Thoracic aorta (tissue), 2 donors: ENCODE results near the gene PAN3. TPM values are rescaled to one million over a fixed set of nuclear protein-coding genes. Genes with fewer than 3 reads are reported as not detected.

Experiments used
- ATAC-seq: fragments of 150-250 bp; one replicate; pipeline ENCODE4 v1.8.0; 2017; ENCODE audit warnings: low read depth; ENCODE audit not compliant: insufficient number of reproducible peaks, low FRiP score
- DNase-seq: peaks from one replicate; pipeline ENCODE4 v3.0.0-alpha.2; 2020; ENCODE audit warnings: low spot score
- H3K27ac ChIP-seq, 2 donors: fragments of 200-600 bp; sonication (generic); 1 replicate in 1 of 2; 2 replicates in 1 of 2; pipeline ENCODE4 v1.5.1; 2016; ENCODE audit warnings: mild to moderate bottlenecking in 2 of 2, moderate library complexity in 2 of 2
- H3K27me3 ChIP-seq: fragments of 200-600 bp; sonication (generic); replicated peaks from 2 replicates; pipeline ENCODE4 v1.6.0; 2016; ENCODE audit warnings: mild to moderate bottlenecking; ENCODE audit not compliant: insufficient read depth
- H3K36me3 ChIP-seq: fragments of 200-600 bp; sonication (generic); one replicate; pipeline ENCODE4 v1.5.1; 2016
- H3K4me1 ChIP-seq, 2 donors: fragments of 200-600 bp; sonication (generic); 1 replicate in 1 of 2; 2 replicates in 1 of 2; pipeline versions ENCODE4 v1.5.1 to v1.6.0; 2016; ENCODE audit warnings: low read depth in 2 of 2, mild to moderate bottlenecking in 1 of 2; ENCODE audit not compliant: control insufficient read depth in 1 of 2
- H3K4me3 ChIP-seq: fragments of 200-600 bp; sonication (generic); 2 replicates; pipeline ENCODE4 v1.5.1; 2016; ENCODE audit warnings: mild to moderate bottlenecking
- H3K9me3 ChIP-seq: fragments of 200-600 bp; sonication (generic); 2 replicates; pipeline ENCODE4 v1.5.1; 2016
- total RNA-seq, 2 donors: library from RNA; depleted of rRNA; stranded (reverse); fragments of >200 nt; gene quantifications; one replicate each; pipeline versions ENCODE4 v1.1.0 to v1.2.3, GENCODE V29; 2016
- TF ChIP-seq, protein P1 (sequence below): fragments of 200-600 bp; sonication (generic); IDR thresholded peaks from one replicate; pipeline ENCODE4 v1.5.1; 2019; ENCODE audit warnings: antibody characterized with exemption

PAN3 gene
- total RNA-seq, 2 donors from 2014 or later = 33.3 to 45.3 TPM

DNA sequence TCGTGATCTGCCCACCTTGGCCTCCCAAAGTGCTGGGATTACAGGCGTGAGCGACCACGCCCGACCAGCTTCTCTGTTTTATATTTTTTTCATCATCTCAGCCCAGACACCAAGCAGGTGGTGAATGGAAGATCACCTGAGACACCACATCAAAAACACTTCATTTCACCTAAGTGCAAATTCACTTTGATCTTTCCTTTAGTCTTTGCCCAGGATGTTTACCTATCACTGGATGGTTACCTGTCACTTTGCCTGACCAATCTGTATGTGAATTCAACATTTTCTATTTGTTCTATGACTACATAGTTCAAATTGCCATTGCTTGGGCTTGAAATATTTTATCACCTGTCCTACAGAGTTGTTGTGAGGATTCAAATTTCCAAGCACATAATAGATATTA is 65.7 kb downstream of the PAN3 start:
- H3K36me3 ChIP-seq = no peaks in the 10 kb centered on the region
- H3K27ac ChIP-seq = no peak overlapping the region
- no peak overlapping the region for H3K4me3 ChIP-seq
- ATAC-seq (no peak), DNase-seq (no peak)
- no peaks in the 10 kb centered on the region for H3K27me3 ChIP-seq
- TF ChIP-seq, protein P1, sequence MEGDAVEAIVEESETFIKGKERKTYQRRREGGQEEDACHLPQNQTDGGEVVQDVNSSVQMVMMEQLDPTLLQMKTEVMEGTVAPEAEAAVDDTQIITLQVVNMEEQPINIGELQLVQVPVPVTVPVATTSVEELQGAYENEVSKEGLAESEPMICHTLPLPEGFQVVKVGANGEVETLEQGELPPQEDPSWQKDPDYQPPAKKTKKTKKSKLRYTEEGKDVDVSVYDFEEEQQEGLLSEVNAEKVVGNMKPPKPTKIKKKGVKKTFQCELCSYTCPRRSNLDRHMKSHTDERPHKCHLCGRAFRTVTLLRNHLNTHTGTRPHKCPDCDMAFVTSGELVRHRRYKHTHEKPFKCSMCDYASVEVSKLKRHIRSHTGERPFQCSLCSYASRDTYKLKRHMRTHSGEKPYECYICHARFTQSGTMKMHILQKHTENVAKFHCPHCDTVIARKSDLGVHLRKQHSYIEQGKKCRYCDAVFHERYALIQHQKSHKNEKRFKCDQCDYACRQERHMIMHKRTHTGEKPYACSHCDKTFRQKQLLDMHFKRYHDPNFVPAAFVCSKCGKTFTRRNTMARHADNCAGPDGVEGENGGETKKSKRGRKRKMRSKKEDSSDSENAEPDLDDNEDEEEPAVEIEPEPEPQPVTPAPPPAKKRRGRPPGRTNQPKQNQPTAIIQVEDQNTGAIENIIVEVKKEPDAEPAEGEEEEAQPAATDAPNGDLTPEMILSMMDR = no peak
- no peaks in the 10 kb centered on the region for H3K9me3 ChIP-seq
- no peaks in the 10 kb centered on the region for H3K4me1 ChIP-seq

DNA sequence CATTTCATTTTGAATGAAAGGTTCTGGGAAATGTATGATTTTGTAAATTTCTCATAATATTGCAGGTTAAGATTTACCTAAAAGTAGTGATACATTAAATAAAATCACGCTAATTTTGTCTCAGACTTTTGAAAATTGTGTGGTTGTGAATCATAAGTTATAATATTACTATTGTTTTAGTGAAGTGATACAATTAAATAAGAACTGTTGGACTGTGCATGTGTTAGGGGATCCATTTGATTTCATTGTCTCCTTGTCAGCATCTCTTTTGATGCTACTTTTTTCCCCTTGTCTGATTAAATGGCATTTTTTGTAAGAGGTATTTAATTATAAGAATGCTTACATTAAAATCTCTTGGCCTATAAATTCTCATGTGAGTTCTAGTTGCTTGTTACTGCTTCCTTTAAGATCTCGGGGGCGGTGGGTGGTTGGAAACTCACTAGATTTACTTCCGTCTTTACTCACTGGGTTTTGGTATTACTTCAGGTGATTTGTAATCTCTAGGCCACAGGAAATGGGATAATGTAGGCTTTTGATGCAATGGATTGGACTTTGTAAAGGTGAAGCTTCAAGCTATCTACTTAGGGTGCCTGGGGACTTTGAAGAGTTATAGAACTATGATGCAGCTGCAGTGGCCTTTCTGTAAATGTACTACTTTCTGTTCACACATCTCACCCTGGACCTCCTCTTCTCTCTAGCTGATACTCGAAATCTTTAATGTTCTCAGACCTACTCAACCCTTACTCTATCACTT is 66.5 kb downstream of the PAN3 start:
- H3K36me3 ChIP-seq = no peaks in the 10 kb centered on the region
- TF ChIP-seq, protein P1 = no peak
- H3K9me3 ChIP-seq = no peaks in the 10 kb centered on the region
- H3K27me3 ChIP-seq = no peaks in the 10 kb centered on the region
- H3K4me1 ChIP-seq = no peaks in the 10 kb centered on the region
- no peak overlapping the region for H3K27ac ChIP-seq
- ATAC-seq = no peak
- no peak overlapping the region for H3K4me3 ChIP-seq
- no peak for DNase-seq

DNA sequence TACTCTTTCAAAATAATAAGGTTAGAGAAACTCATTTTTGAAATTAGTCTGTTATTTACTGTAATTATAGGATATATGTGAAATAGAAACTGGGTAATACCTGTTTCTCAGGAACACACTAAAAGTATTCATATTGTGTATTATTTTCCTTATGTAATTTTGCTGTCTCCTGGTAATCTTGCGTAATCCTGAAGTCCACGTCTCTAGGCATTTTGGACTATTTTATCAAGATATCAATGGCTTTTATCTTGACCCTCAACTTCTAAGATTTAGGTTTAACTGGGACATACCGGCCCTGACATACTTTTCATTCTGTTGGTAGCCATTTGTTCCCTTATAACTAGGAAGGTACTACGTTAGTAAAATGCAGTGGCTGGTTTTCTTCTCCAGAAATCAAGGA is 80.3 kb downstream of the PAN3 start:
- Histone ChIP-seq H3K36me3 (no peaks in the 10 kb centered on the region), H3K4me3 (no peak overlapping the region), H3K27me3 (no peaks in the 10 kb centered on the region), H3K4me1 (no peaks in the 10 kb centered on the region), H3K27ac (no peak overlapping the region), H3K9me3 (no peaks in the 10 kb centered on the region)
- ATAC-seq = no peak
- no peak for DNase-seq
- TF ChIP-seq, protein P1 = no peak

DNA sequence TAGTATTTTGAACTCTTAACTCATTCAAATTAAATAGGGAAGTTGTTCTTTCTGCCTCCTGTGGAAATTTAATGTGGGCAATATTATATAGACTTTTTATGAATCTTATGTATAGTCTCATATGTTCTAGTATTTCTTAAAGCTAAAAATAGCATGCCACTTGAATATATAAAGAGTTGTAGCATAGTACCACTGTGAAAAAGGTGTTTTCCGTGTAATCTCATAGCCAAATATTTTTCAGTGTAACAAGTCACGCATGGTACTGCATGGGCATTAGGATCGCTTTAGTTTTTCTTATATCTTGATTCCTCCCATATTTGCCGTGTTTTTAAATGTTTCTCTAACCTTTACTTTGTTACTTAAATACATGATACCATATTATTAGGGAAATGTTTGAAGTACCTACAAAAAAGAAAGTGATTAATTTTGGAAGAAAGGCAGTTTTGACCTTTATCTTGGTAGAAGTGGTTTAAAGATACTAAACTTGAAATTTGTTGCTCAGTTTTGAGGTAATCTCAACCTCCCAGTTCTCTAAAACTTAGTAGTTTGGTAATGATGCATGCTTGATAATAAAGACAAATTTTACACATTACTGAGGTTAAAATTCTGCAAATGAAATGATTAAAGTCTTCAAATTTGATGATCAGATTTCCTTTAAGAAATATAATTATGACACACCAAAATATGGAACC is 81.2 kb downstream of the PAN3 start:
- Histone ChIP-seq H3K27me3 (no peaks in the 10 kb centered on the region), H3K27ac (no peak overlapping the region), H3K4me3 (no peak overlapping the region), H3K4me1 (no peaks in the 10 kb centered on the region), H3K9me3 (no peaks in the 10 kb centered on the region), H3K36me3 (no peaks in the 10 kb centered on the region)
- DNase-seq (no peak), ATAC-seq (no peak)
- TF ChIP-seq, protein P1 = no peak

DNA sequence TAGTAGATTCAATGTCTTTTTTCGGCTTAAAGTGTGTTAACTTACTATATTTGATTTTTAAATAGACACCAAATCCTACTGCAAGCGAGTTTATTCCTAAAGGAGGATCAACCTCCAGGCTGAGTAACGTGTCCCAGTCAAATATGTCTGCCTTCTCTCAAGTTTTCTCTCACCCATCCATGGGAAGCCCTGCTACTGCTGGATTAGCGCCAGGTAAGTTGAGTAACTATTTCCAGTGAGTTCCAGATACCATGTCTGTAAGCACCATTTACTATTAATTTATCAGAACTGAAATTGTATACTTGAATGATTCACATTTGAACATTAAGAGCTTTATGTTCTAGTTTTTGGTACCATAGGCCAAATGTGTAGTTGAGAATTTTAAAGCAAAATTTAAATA is 81.8 kb downstream of the PAN3 start:
- no peak overlapping the region for H3K27ac ChIP-seq
- no peaks in the 10 kb centered on the region for H3K36me3 ChIP-seq
- no peak overlapping the region for H3K4me3 ChIP-seq
- no peaks in the 10 kb centered on the region for H3K4me1 ChIP-seq
- no peaks in the 10 kb centered on the region for H3K27me3 ChIP-seq
- TF ChIP-seq, protein P1 = no peak
- ATAC-seq (no peak), DNase-seq (no peak)
- no peaks in the 10 kb centered on the region for H3K9me3 ChIP-seq
